Hepatocyte (in vitro differentiated cells): Measurements from ENCODE around the gene CYB5R3. TPM values are rescaled to one million over a fixed set of nuclear protein-coding genes. Genes with fewer than 3 reads are reported as not detected.

ENCODE experiments used
- DNase-seq: peaks from one replicate; pipeline ENCODE4 v3.0.0-alpha.2; 2016; ENCODE audit warnings: low spot score
- H2AFZ ChIP-seq: fragments of 200-600 bp; sonication (generic); 2 replicates; pipeline ENCODE4 v1.6.0; 2016; ENCODE audit warnings: antibody characterized with exemption, mild to moderate bottlenecking
- H3K27ac ChIP-seq: fragments of 200-600 bp; sonication (generic); 2 replicates; pipeline ENCODE4 v1.5.1; 2016; ENCODE audit warnings: mild to moderate bottlenecking
- H3K27me3 ChIP-seq: fragments of 200-600 bp; sonication (generic); 2 replicates; pipeline ENCODE4 v1.6.1; 2016
- H3K36me3 ChIP-seq: fragments of 200-600 bp; sonication (generic); replicated peaks from 2 replicates; pipeline ENCODE4 v1.5.1; 2016; ENCODE audit warnings: low read depth; ENCODE audit not compliant: insufficient read depth
- H3K4me1 ChIP-seq: fragments of 200-600 bp; sonication (generic); 2 replicates; pipeline ENCODE4 v1.5.1; 2016; ENCODE audit warnings: mild to moderate bottlenecking, moderate library complexity; ENCODE audit not compliant: insufficient read depth
- H3K4me2 ChIP-seq: fragments of 200-600 bp; sonication (generic); 2 replicates; pipeline ENCODE4 v1.6.0; 2016
- H3K4me3 ChIP-seq: fragments of 200-600 bp; sonication (generic); 2 replicates; pipeline ENCODE4 v1.5.1; 2016; ENCODE audit warnings: mild to moderate bottlenecking
- H3K79me2 ChIP-seq: fragments of 200-600 bp; sonication (generic); 2 replicates; pipeline ENCODE4 v1.6.0; 2017; ENCODE audit warnings: mild to moderate bottlenecking
- H3K9me2 ChIP-seq: fragments of 200-600 bp; sonication (generic); replicated peaks from 2 replicates; pipeline ENCODE4 v1.6.0; 2017; ENCODE audit warnings: mild to moderate bottlenecking; ENCODE audit not compliant: insufficient read depth
- H3K9me3 ChIP-seq: fragments of 200-600 bp; sonication (generic); 2 replicates; pipeline ENCODE4 v1.5.1; 2016; ENCODE audit warnings: low read depth, mild to moderate bottlenecking
- H4K20me1 ChIP-seq: fragments of 200-600 bp; sonication (generic); 2 replicates; pipeline ENCODE4 v1.6.0; 2016; ENCODE audit warnings: mild to moderate bottlenecking; ENCODE audit not compliant: insufficient read depth, poor library complexity, severe bottlenecking
- EZH2 ChIP-seq: fragments of 200-600 bp; sonication (generic); IDR thresholded peaks from 2 replicates; pipeline ENCODE4 v1.6.1; 2016; ENCODE audit warnings: antibody characterized with exemption, mild to moderate bottlenecking, borderline replicate concordance
- EZH2phosphoT487 ChIP-seq: fragments of 200-600 bp; sonication (generic); IDR thresholded peaks from one replicate; pipeline ENCODE4 v1.6.1; 2018; ENCODE audit warnings: antibody characterized with exemption, mild to moderate bottlenecking, low read depth, moderate library complexity; ENCODE audit not compliant: unreplicated experiment, severe bottlenecking
- WGBS: methylation state at CpG from one replicate; pipeline ENCODE4 v1.1.6; 2016; ENCODE audit warnings: low lambda C conversion rate; ENCODE audit errors: missing lambda C conversion rate; 5-methylcytosine and 5-hydroxymethylcytosine counted together
- polyA plus RNA-seq: library from polyadenylated mRNA; unstranded; fragments of >200 nt; fragmentation: Nextera tagmentation; extraction: Ambion mirVana; gene quantifications from 2 replicates; pipeline ENCODE4 v1.2.1, GENCODE V29; 2016
- total RNA-seq: library from RNA; depleted of rRNA; stranded (reverse); fragments of >200 nt; gene quantifications from 2 replicates; pipeline ENCODE4 v1.2.3, GENCODE V29; 2014
- TF ChIP-seq, protein P1 (sequence below): fragments of 200-600 bp; sonication (generic); IDR thresholded peaks from 2 replicates; pipeline ENCODE4 v1.5.1; 2016; ENCODE audit warnings: antibody characterized with exemption, mild to moderate bottlenecking; ENCODE audit not compliant: poor library complexity

The CYB5R3 gene
- total and polyA plus RNA-seq, 2 experiments from 2014 or later, result 119 to 438 TPM

- no peaks in the 10 kb centered on the region for H3K9me2 ChIP-seq
- H3K27ac ChIP-seq, result no peak overlapping the region
- H3K27me3 ChIP-seq, result no peaks in the 10 kb centered on the region
- H4K20me1 ChIP-seq, result peaks cover 60% of the 10 kb centered on the region
- DNase-seq, result no peak
- peaks cover 91% of the 10 kb centered on the region for H3K79me2 ChIP-seq
- 91% methylated on average over 2 of the region's 2 CpGs for WGBS
- H3K4me1 ChIP-seq, result peaks cover 6% of the 10 kb centered on the region
- H2AFZ ChIP-seq, result no peak overlapping the region
- no peaks in the 10 kb centered on the region for H3K36me3 ChIP-seq
- TF ChIP-seq EZH2 (no peak), EZH2phosphoT487 (no peak)
- TF ChIP-seq, protein P1, sequence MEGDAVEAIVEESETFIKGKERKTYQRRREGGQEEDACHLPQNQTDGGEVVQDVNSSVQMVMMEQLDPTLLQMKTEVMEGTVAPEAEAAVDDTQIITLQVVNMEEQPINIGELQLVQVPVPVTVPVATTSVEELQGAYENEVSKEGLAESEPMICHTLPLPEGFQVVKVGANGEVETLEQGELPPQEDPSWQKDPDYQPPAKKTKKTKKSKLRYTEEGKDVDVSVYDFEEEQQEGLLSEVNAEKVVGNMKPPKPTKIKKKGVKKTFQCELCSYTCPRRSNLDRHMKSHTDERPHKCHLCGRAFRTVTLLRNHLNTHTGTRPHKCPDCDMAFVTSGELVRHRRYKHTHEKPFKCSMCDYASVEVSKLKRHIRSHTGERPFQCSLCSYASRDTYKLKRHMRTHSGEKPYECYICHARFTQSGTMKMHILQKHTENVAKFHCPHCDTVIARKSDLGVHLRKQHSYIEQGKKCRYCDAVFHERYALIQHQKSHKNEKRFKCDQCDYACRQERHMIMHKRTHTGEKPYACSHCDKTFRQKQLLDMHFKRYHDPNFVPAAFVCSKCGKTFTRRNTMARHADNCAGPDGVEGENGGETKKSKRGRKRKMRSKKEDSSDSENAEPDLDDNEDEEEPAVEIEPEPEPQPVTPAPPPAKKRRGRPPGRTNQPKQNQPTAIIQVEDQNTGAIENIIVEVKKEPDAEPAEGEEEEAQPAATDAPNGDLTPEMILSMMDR, result no peak
- H3K4me3 ChIP-seq, result no peak overlapping the region
- no peaks in the 10 kb centered on the region for H3K9me3 ChIP-seq
- H3K4me2 ChIP-seq, result no peak overlapping the region
Measured at GRCh38 chr22:42602470-42602869, 46.7 kb downstream of the CYB5R3 start.

GRCh38 chr22:42601879-42602465, 47.2 kb downstream of the CYB5R3 start:
- Histone ChIP-seq H3K4me3 (no peak overlapping the region), H3K79me2 (peaks cover 86% of the 10 kb centered on the region), H3K4me2 (no peak overlapping the region), H3K36me3 (no peaks in the 10 kb centered on the region), H3K9me3 (no peaks in the 10 kb centered on the region), H2AFZ (no peak overlapping the region), H3K27ac (no peak overlapping the region), H3K9me2 (no peaks in the 10 kb centered on the region), H4K20me1 (peaks cover 56% of the 10 kb centered on the region), H3K4me1 (peaks cover 6% of the 10 kb centered on the region), H3K27me3 (no peaks in the 10 kb centered on the region)
- 90% methylated on average over 6 of the region's 6 CpGs for WGBS
- TF ChIP-seq EZH2phosphoT487 (no peak), EZH2 (no peak)
- TF ChIP-seq, protein P1, result no peak
- no peak for DNase-seq

GRCh38 chr22:42596863-42597530, 52.2 kb downstream of the CYB5R3 start:
- no peaks in the 10 kb centered on the region for H3K27me3 ChIP-seq
- H2AFZ ChIP-seq, result no peak overlapping the region
- H3K27ac ChIP-seq, result no peak overlapping the region
- H4K20me1 ChIP-seq, result peaks cover 16% of the 10 kb centered on the region
- 87% methylated on average over 11 of the region's 11 CpGs for WGBS
- no peaks in the 10 kb centered on the region for H3K4me1 ChIP-seq
- H3K9me3 ChIP-seq, result no peaks in the 10 kb centered on the region
- H3K4me2 ChIP-seq, result no peak overlapping the region
- H3K9me2 ChIP-seq, result no peaks in the 10 kb centered on the region
- no peaks in the 10 kb centered on the region for H3K36me3 ChIP-seq
- no peak for DNase-seq
- H3K4me3 ChIP-seq, result no peak overlapping the region
- TF ChIP-seq, protein P1, result no peak
- no peak for TF ChIP-seq EZH2
- no peak for TF ChIP-seq EZH2phosphoT487
- H3K79me2 ChIP-seq, result peaks cover 37% of the 10 kb centered on the region
